Lung (tissue), 12 donors: ENCODE results near the gene TRAPPC3L. TPM values are rescaled to one million over a fixed set of nuclear protein-coding genes. Genes with fewer than 3 reads are reported as not detected.

Source experiments
- ATAC-seq: fragments of 200-7000 bp; cut with Tn5 transposase; one replicate; pipeline ENCODE4 v1.9.1; 2020; ENCODE audit warnings: moderate number of reproducible peaks; ENCODE audit not compliant: insufficient read depth, low FRiP score
- DNase-seq, 3 donors: peaks; one replicate each; pipeline ENCODE4 v3.0.0-alpha.2; 2013 to 2017
- H3K27ac ChIP-seq, 2 donors: one replicate each; pipeline ENCODE4 v1.5.1; 2013; ENCODE audit warnings: mild to moderate bottlenecking in 2 of 2, moderate library complexity in 2 of 2, control low read depth in 1 of 2, inconsistent platforms in 1 of 2, low read depth in 1 of 2, low read length in 1 of 2
- H3K27me3 ChIP-seq, 3 donors: one replicate each; pipeline ENCODE4 v1.5.1; 2013; ENCODE audit warnings: low read length in 2 of 3; ENCODE audit not compliant: control insufficient read depth in 3 of 3, insufficient read depth in 3 of 3
- H3K36me3 ChIP-seq, 4 donors: one replicate each; pipeline ENCODE4 v1.5.1; 2013; ENCODE audit warnings: low read length in 4 of 4, mild to moderate bottlenecking in 1 of 4, moderate library complexity in 1 of 4; ENCODE audit not compliant: control insufficient read depth in 4 of 4, insufficient read depth in 4 of 4
- H3K4me1 ChIP-seq, 5 donors: one replicate each; pipeline ENCODE4 v1.5.1; 2013; ENCODE audit warnings: low read length in 5 of 5, mild to moderate bottlenecking in 2 of 5, moderate library complexity in 1 of 5; ENCODE audit not compliant: control insufficient read depth in 5 of 5, insufficient read depth in 5 of 5
- H3K4me3 ChIP-seq: one replicate; pipeline ENCODE4 v1.5.1; 2013; ENCODE audit warnings: mild to moderate bottlenecking, control low read depth, moderate library complexity
- H3K9ac ChIP-seq, 2 donors: one replicate each; pipeline ENCODE4 v1.5.1; 2013; ENCODE audit warnings: low read length in 2 of 2, control low read depth in 1 of 2; ENCODE audit not compliant: insufficient read depth in 1 of 2
- H3K9me3 ChIP-seq, 4 donors: one replicate each; pipeline ENCODE4 v1.5.1; 2013; ENCODE audit warnings: low read length in 3 of 4, mild to moderate bottlenecking in 1 of 4, moderate library complexity in 1 of 4; ENCODE audit not compliant: control insufficient read depth in 4 of 4, insufficient read depth in 3 of 4
- WGBS, 2 donors: extraction: QIAGEN DNeasy Blood & Tissue Kit; methylation state at CpG; one replicate each; pipeline ENCODE4 v1.1.7; 2013; 5-methylcytosine and 5-hydroxymethylcytosine counted together
- polyA plus RNA-seq, 2 donors: library from polyadenylated mRNA; stranded (reverse); fragments of 200-250 nt; gene quantifications; one replicate each; pipeline ENCODE4 v1.2.1, GENCODE V29; 2013
- total RNA-seq, 2 donors: library from RNA; depleted of rRNA in 1 of 2; stranded (reverse); fragments of >200 nt in 1 of 2; gene quantifications; one replicate each; pipeline ENCODE4 v1.2.1, GENCODE V29; 2014 to 2021
- TF ChIP-seq, protein P1 (sequence below): IDR thresholded peaks from 2 replicates; pipeline ENCODE4 v1.5.1; 2012; ENCODE audit warnings: mild to moderate bottlenecking; ENCODE audit errors: control extremely low read depth, extremely low read depth
- donor health status: control.
- donor health status: control.
- donor health status: Bipolar disorder and iron deficiency.
- donor health status: healthy.
- donor health status: DM: yes; HTN: yes; CAD: no.

TRAPPC3L gene
- total and polyA plus RNA-seq, 4 donors: 0.07 to 0.28 (median 0.25) TPM; not detected in 1

GRCh38 chr6:116449565-116449964 lies 95.9 kb downstream of the TRAPPC3L start:
- Histone ChIP-seq H3K9me3 (no peaks in the 10 kb centered on the region), H3K4me3 (no peak overlapping the region), H3K36me3 (no peaks in the 10 kb centered on the region), H3K9ac (no peak overlapping the region), H3K4me1 (peaks cover 0 to 13% (median 0%) of the 10 kb centered on the region in 5 donors), H3K27me3 (no peaks in the 10 kb centered on the region), H3K27ac (no peak overlapping the region)
- 72 to 73% methylated on average over 1 of the region's 1 CpG for WGBS, 2 donors
- TF ChIP-seq, protein P1, sequence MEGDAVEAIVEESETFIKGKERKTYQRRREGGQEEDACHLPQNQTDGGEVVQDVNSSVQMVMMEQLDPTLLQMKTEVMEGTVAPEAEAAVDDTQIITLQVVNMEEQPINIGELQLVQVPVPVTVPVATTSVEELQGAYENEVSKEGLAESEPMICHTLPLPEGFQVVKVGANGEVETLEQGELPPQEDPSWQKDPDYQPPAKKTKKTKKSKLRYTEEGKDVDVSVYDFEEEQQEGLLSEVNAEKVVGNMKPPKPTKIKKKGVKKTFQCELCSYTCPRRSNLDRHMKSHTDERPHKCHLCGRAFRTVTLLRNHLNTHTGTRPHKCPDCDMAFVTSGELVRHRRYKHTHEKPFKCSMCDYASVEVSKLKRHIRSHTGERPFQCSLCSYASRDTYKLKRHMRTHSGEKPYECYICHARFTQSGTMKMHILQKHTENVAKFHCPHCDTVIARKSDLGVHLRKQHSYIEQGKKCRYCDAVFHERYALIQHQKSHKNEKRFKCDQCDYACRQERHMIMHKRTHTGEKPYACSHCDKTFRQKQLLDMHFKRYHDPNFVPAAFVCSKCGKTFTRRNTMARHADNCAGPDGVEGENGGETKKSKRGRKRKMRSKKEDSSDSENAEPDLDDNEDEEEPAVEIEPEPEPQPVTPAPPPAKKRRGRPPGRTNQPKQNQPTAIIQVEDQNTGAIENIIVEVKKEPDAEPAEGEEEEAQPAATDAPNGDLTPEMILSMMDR: no peak
- ATAC-seq (no peak), DNase-seq (no peak)

- Histone ChIP-seq H3K9me3 (no peaks in the 10 kb centered on the region), H3K36me3 (no peaks in the 10 kb centered on the region), H3K27ac (no peak overlapping the region), H3K4me1 (peaks cover 0 to 18% (median 0%) of the 10 kb centered on the region in 5 donors), H3K27me3 (no peaks in the 10 kb centered on the region), H3K4me3 (no peak overlapping the region), H3K9ac (no peak overlapping the region)
- DNase-seq (peak; percentile 28 to 76 (median 57)), ATAC-seq (peak; percentile 65)
- WGBS, 2 donors: 7 to 12% methylated on average over 2 of the region's 2 CpGs
- TF ChIP-seq, protein P1: no peak
These were observed 97.9 kb downstream of the TRAPPC3L start for GRCh38 chr6:116447496-116448011.

DNA sequence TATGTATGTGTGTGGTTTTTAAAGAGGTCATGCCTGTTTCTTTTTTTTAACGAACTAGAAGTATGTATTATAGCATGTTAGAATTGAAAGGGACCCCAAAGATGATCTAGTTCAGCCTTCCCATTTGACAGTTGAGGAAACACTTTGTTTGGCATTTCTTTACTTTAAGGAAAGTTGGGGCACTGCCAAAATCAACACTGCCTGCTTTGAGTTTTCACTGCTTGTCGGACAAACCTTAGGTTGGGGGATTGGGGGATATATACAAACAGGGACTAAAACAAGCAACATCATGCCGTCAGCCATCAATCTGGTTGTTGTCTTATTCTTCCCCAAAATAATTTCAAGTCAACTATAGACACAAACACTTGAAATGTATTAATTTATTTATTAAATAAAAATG lies 98.4 kb downstream of the TRAPPC3L start:
- no peak for ATAC-seq
- Histone ChIP-seq H3K4me1 (peaks cover 0 to 18% (median 0%) of the 10 kb centered on the region in 5 donors), H3K27me3 (no peaks in the 10 kb centered on the region), H3K27ac (no peak overlapping the region), H3K9me3 (no peaks in the 10 kb centered on the region), H3K36me3 (no peaks in the 10 kb centered on the region), H3K9ac (no peak overlapping the region), H3K4me3 (no peak overlapping the region)
- WGBS, 2 donors: 50 to 55% methylated on average over 3 of the region's 3 CpGs
- TF ChIP-seq, protein P1: no peak
- DNase-seq: peak in 2 of 3 donors; percentile 40 to 51

DNA sequence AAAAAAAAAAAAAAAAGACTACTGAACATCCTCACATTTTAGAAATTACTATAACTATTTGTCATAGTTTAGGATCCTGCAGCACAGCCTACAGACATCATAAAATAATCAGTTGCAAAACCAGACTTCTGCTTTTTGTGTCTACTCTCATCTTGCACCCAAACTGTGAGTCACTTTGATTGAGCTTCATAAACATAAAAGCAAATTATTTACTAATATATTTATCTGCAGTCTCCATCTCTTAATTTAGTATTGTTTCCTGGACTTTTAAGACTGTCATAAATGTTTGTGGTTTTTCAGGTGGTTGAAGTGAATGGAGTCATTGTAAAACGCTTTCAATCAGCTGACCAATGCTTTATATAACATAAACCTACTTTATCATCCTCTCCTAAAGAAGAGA lies 99.1 kb downstream of the TRAPPC3L start:
- peaks cover 0 to 18% (median 0%) of the 10 kb centered on the region in 5 donors for H3K4me1 ChIP-seq

More for the DNA sequence above, 99.1 kb downstream of the TRAPPC3L start:
- no peak for ATAC-seq
- TF ChIP-seq, protein P1: no peak
- Histone ChIP-seq H3K9ac (no peak overlapping the region), H3K27ac (no peak overlapping the region), H3K9me3 (no peaks in the 10 kb centered on the region), H3K4me3 (no peak overlapping the region), H3K27me3 (no peaks in the 10 kb centered on the region), H3K36me3 (no peaks in the 10 kb centered on the region)
- 63 to 74% methylated on average over 1 of the region's 1 CpG for WGBS, 2 donors
- DNase-seq: no peak
